A673 (cell line): ENCODE data around the gene ADTRP. TPM values are rescaled to one million over a fixed set of nuclear protein-coding genes. Genes with fewer than 3 reads are reported as not detected.

Source experiments
- BruUV-seq: library from RNA; stranded (reverse); fragments of 400-500 nt; replicated peaks from 2 replicates; lab custom pipeline; 2021; lab: Mats Ljungman, UMichigan
- CTCF ChIA-PET: fragments of 300-600 bp; sonication (Branson Sonifier 250); formaldehyde crosslinking; loops from one replicate; lab custom pipeline; 2022; ENCODE audit warnings: antibody characterized with exemption; lab: Charles Lee
- POLR2A ChIA-PET: fragments of 300-600 bp; sonication (Branson Sonifier 250); formaldehyde crosslinking; loops from one replicate; lab custom pipeline; 2022; ENCODE audit warnings: antibody characterized with exemption; ENCODE audit not compliant: low non-redundant PET; lab: Charles Lee
- DNase-seq: peaks from one replicate; pipeline ENCODE4 v3.0.0-alpha.2; 2015; ENCODE audit warnings: low spot score
- H3K27ac ChIP-seq: fragments of 200-600 bp; sonication (generic); 2 replicates; pipeline ENCODE4 v1.5.1; 2016; ENCODE audit warnings: mixed run types, low read depth, mild to moderate bottlenecking, mixed read lengths, antibody characterized with exemption, low read length; ENCODE audit not compliant: poor library complexity, severe bottlenecking
- H3K27me3 ChIP-seq: fragments of 200-600 bp; sonication (generic); replicated peaks from 2 replicates; pipeline ENCODE4 v1.6.1; 2017; ENCODE audit warnings: mixed run types, low read depth, mild to moderate bottlenecking, mixed read lengths, antibody characterized with exemption, low read length; ENCODE audit not compliant: insufficient read depth, poor library complexity
- H3K36me3 ChIP-seq: fragments of 200-600 bp; sonication (generic); 2 replicates; pipeline ENCODE4 v1.6.1; 2016; ENCODE audit warnings: mixed run types, mild to moderate bottlenecking, mixed read lengths, antibody characterized with exemption, low read length; ENCODE audit not compliant: insufficient read depth, poor library complexity, severe bottlenecking
- H3K4me1 ChIP-seq: fragments of 200-600 bp; sonication (generic); 2 replicates; pipeline ENCODE4 v1.6.1; 2017; ENCODE audit warnings: mixed run types, mild to moderate bottlenecking, mixed read lengths, antibody characterized with exemption, low read length; ENCODE audit not compliant: insufficient read depth, poor library complexity, severe bottlenecking
- H3K4me3 ChIP-seq: fragments of 200-600 bp; sonication (generic); 2 replicates; pipeline ENCODE4 v1.5.1; 2016; ENCODE audit warnings: low read depth, mixed run types, mild to moderate bottlenecking, mixed read lengths, low read length; ENCODE audit not compliant: poor library complexity, severe bottlenecking
- H3K9me3 ChIP-seq: fragments of 200-600 bp; sonication (generic); 2 replicates; pipeline ENCODE4 v1.6.1; 2016; ENCODE audit warnings: mixed run types, low read depth, mild to moderate bottlenecking, mixed read lengths, antibody characterized with exemption, low read length; ENCODE audit not compliant: poor library complexity, severe bottlenecking
- CTCF ChIP-seq: fragments of 300-800, 200-600 bp; sonication (generic); conservative IDR thresholded peaks from 2 replicates; pipeline ENCODE4 v1.5.1; 2017; ENCODE audit warnings: low read depth, mild to moderate bottlenecking, antibody characterized with exemption, low read length, moderate library complexity, mixed read lengths
- EZH2 ChIP-seq: fragments of 200-600 bp; sonication (generic); IDR thresholded peaks from 2 replicates; pipeline ENCODE4 v1.6.1; 2017; ENCODE audit warnings: borderline replicate concordance, low read depth, mild to moderate bottlenecking, mixed read lengths, antibody characterized with exemption, low read length; ENCODE audit not compliant: poor library complexity, severe bottlenecking
- intact Hi-C: fragments of 100-400 bp; cut with micrococcal nuclease; formaldehyde crosslinking; loops from one replicate; pipeline ENCODE4 v1.10.0; 2022; ENCODE audit not compliant: unreplicated experiment
- total RNA-seq: library from RNA; stranded (reverse); gene quantifications from 2 replicates; pipeline ENCODE4 v1.2.3, GENCODE V29; 2021

Gene ADTRP
- total RNA-seq, 1 experiment from 2014 or later: not detected

GRCh38 chr6:11683871-11684270, 94.7 kb downstream of the ADTRP start:
- TF ChIP-seq EZH2 (no peak), CTCF (no peak)
- no peak for DNase-seq
- BruUV-seq: no TSS peak
- Histone ChIP-seq H3K36me3 (no peaks in the 10 kb centered on the region), H3K27ac (no peak overlapping the region), H3K27me3 (no peaks in the 10 kb centered on the region), H3K4me3 (no peak overlapping the region), H3K9me3 (no peaks in the 10 kb centered on the region), H3K4me1 (no peaks in the 10 kb centered on the region)
- intact Hi-C loops: no loop called here
- POLR2A ChIA-PET: no interaction called here
- CTCF ChIA-PET: no interaction called here

- DNase-seq: no peak
- TF ChIP-seq CTCF (no peak), EZH2 (no peak)
- intact Hi-C loops: no loop called here
Measured at GRCh38 chr6:11682561-11682975, 96.0 kb downstream of the ADTRP start.

GRCh38 chr6:11681770-11682169, 96.8 kb downstream of the ADTRP start:
- ChIA-PET CTCF (no interaction called here), POLR2A (no interaction called here)
- no peaks in the 10 kb centered on the region for H3K27me3 ChIP-seq
- BruUV-seq: no TSS peak
- no peak for DNase-seq
- no peaks in the 10 kb centered on the region for H3K9me3 ChIP-seq
- no peak overlapping the region for H3K27ac ChIP-seq
- H3K4me3 ChIP-seq: no peak overlapping the region
- no peak for TF ChIP-seq EZH2
- TF ChIP-seq CTCF: no peak
- intact Hi-C loops: no loop called here
- H3K4me1 ChIP-seq: no peaks in the 10 kb centered on the region
- H3K36me3 ChIP-seq: no peaks in the 10 kb centered on the region

More at GRCh38 chr6:11682561-11682975, 96.0 kb downstream of the ADTRP start:
- Histone ChIP-seq H3K4me3 (no peak overlapping the region), H3K27me3 (no peaks in the 10 kb centered on the region), H3K36me3 (no peaks in the 10 kb centered on the region), H3K9me3 (no peaks in the 10 kb centered on the region), H3K4me1 (no peaks in the 10 kb centered on the region), H3K27ac (no peak overlapping the region)
- POLR2A ChIA-PET: no interaction called here
- BruUV-seq: no TSS peak
- CTCF ChIA-PET: no interaction called here
